Spleen (tissue), 7 donors: ENCODE measurements around the gene SPO11.

Source experiments
- CTCF ChIP-seq, 11 experiments: fragments of 200-600 bp in 7 of 11; fragments of 450-650 bp in 4 of 11; sonication (generic) in 4 of 11; IDR thresholded peaks in 8 of 11; conservative IDR thresholded peaks in 3 of 11; 1 replicate in 7 of 11; 2 replicates in 4 of 11; pipeline versions ENCODE4 v1.4.0 to v1.8.0; 2016 to 2021; ENCODE audit warnings: antibody characterized with exemption in 11 of 11, inconsistent platforms in 4 of 11, mild to moderate bottlenecking in 1 of 11
- POLR2A ChIP-seq, 3 donors: fragments of 450-650 bp; IDR thresholded peaks; one replicate each; pipeline ENCODE4 v1.5.1; 2017; ENCODE audit warnings: antibody characterized with exemption in 3 of 3, mild to moderate bottlenecking in 1 of 3
- POLR2AphosphoS5 ChIP-seq, 3 donors: sonication (generic); formaldehyde crosslinking; IDR thresholded peaks; one replicate each; pipeline ENCODE4 v1.5.1; 2017; ENCODE audit warnings: antibody characterized with exemption in 3 of 3
- donor health status: DM: no; HTN: no; CAD: no; lungs with moderate emphysema.
- donor health status: DM: no; HTN: no; CAD: no.
- donor health status: DM: no; HTN: no; CAD: no.

GRCh38 chr20:57317789-57318371 is 11.7 kb upstream of the SPO11 start:
- TF ChIP-seq POLR2A (IDR thresholded peaks at IDR 0.05) (no peak), CTCF (IDR thresholded peaks at IDR 0.05 in 8 of 11, conservative IDR thresholded peaks at IDR 0.05 in 3 of 11) (no peak), POLR2AphosphoS5 (IDR thresholded peaks at IDR 0.05) (no peak)
